HG03045 (cell line): ENCODE data around the gene ZSWIM7.
"Not testable (repeated sequence)": the region's sequence is repeated elsewhere in the genome, so short reads cannot be mapped to it uniquely, and the experiment has no call there.

Source experiments
- ATAC-seq: cut with Tn5 transposase; IDR thresholded peaks from one replicate; pipeline ENCODE4 v1.9.1; 2021; ENCODE audit warnings: mild to moderate bottlenecking, moderate library complexity; ENCODE audit not compliant: unreplicated experiment

ZSWIM7 gene

DNA sequence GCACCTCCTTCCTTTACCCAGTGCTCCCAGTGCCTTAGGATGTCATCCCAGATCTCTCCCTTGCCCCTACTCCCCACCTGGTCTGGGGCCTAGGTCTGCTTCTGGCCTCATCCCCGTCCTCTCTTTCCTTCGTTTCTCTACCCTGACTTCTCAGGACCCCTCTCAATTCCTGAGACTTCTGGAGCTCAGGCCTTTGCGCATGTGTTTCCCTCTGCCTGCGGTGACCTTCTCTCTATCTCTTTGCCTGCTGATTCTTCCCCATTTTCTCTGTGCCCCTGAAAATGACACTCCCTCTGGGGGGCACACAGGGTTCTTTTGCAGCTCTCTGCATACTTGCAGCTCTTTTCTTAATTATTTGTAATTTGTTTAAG, 41.0 kb downstream of the ZSWIM7 start:
- no peak for ATAC-seq

- no peak for ATAC-seq
These were observed 41.7 kb downstream of the ZSWIM7 start for GRCh38 chr17:15957608-15958307.

GRCh38 chr17:15957206-15957605, 42.3 kb downstream of the ZSWIM7 start:
- no peak for ATAC-seq

GRCh38 chr17:15955793-15956541, 43.5 kb downstream of the ZSWIM7 start:
- no peak for ATAC-seq

DNA sequence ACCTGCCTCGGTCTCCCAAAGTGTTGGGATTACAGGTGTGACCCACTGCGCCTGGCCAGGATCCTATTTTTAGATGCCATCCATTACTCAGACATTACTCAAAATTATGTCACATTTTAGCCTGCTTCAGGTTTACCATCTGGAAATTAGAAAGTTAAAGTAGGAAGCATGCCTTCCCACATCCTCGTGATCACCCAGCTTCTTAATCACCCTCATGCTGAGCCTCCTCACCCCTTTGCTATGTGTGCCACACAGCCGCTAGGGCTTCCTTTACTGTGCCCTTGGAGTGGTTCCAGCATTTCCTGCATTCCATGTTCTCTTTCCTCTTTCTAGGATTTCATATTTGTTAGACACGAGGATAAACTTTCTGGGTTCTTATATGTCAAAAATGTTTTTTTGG, 45.3 kb downstream of the ZSWIM7 start:
- no peak for ATAC-seq

DNA sequence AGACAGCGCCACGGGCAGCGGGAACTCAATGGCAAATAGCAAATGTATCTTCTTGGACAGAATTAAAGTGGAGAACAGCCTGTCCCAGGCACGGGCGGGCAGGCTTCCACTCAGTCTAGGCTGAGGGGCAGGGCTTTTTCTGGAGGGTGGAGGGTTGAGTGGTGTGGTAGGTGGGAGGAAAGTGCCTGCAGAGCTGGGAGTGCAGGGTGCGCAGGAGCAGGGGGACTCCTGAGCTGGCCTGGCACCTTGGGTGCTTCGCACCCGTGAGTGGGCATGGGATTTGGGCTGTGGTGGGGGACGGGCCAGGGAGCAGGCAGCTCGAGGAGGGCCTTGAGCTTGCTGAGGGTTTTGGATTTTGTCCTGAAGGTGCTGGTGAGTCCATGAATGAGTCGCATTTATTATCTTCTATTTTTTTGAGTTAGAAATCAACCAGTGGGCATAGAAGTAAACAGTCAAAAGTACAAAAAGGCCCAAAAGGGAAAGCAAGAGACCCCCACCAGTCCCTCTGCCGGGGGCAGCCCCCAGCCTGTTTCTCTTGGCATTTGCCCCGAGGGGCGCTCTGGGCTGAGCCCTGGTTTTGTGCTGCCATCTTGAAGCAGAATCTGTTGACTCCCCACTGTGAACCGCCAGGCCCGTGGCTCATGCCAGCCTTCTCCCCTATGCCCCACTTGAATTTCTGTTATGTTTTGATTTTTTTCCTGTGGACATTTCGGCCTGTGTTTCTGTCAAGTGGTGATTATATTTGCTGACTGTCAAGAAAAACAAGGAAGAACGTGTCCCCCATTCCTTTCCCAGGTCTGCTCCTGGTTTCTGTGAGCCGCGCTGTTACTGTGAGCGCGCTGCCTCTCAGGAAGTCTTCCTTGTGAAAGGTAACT, 46.4 kb downstream of the ZSWIM7 start:
- ATAC-seq: no peak

DNA sequence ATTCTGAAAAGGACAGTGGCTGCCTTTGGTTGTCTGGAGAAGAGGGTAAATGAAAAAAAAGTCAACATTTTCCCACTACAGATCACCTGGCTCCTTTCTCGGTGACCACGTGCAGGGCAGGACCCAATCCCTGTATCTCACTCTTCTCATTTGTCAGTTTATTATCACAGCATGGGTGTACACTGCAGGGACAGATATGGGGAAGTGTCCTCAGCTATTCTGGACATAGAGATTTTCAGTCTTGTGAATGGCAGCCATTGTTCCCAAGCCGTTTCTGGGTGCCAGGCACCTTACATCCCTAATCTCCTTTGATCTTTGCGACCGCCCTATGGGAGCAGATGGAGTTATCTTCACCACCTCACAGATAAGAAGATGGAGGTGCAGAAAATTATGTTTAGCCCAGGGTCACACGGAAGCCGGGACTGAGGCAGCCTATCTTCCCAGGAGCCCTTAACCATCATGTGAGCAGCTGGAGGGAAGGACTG, 47.4 kb downstream of the ZSWIM7 start:
- ATAC-seq: no peak

- no peak for ATAC-seq
These were observed 48.0 kb downstream of the ZSWIM7 start for GRCh38 chr17:15951368-15952047.

GRCh38 chr17:15947976-15948752, 51.3 kb downstream of the ZSWIM7 start:
- no peak for ATAC-seq

DNA sequence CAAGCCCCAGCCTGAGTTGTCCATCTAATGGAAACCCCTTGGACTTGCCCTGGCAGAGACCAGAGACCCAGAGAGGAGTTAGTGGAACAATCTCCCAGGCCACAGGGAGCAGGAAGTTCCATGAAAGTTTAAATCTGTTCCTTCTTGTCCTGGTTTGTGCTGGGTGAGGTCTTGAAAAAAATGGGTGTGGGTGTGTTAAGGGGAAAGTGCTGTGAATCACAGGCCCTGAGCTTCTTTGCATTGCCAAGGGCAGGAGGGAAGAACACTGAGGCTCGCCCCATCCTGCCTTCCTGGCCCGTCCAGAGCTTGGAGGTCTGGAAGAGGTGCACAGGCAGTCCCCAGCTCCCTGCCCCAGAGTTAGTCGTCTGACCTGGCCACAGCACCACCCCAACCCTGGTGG, 52.2 kb downstream of the ZSWIM7 start:
- no peak for ATAC-seq

GRCh38 chr17:15946611-15947120, 52.8 kb downstream of the ZSWIM7 start:
- no peak for ATAC-seq

DNA sequence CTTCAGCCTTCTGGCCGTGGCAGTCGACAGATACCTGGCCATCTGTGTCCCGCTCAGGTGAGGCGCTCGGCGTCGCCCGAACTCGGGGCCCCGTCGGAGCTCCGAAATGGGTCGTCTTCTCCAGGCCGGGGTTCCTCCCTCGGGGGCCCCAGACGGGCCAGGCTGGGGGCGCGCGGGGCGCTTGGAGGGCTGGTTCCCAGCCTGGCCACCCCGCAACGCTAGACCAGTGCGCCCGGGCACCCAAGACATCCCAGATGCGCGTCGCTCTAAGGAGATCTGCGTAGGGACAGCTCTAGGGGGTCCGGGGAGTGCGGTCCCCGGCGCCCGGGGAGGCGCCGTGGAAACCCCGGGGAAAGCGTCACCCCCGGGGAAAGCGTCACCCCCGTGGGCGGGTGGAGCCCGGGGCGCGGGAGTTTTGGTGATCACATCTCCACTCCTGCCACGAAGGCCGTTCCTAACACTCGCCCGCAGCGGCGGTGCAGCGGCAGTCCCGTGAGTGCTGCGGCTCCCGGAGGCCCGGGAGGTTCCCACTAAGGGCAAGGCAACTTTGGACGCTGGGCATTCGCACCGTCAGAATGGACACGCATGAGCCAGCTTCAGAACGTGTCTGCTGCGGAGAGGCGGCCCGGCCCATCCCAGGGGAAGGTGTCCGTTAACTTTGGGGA, 53.8 kb downstream of the ZSWIM7 start:
- ATAC-seq: no peak

GRCh38 chr17:15944759-15945526, 54.6 kb downstream of the ZSWIM7 start, which contains the start of gene ADORA2B:
Gene ADORA2B, plus strand, starts transcription at chr17:15945130. Its CDS starts 119 bp downstream, at chr17:15945249.
- no peak for ATAC-seq

- no peak for ATAC-seq
These were observed 55.3 kb downstream of the ZSWIM7 start for GRCh38 chr17:15943971-15944758.

DNA sequence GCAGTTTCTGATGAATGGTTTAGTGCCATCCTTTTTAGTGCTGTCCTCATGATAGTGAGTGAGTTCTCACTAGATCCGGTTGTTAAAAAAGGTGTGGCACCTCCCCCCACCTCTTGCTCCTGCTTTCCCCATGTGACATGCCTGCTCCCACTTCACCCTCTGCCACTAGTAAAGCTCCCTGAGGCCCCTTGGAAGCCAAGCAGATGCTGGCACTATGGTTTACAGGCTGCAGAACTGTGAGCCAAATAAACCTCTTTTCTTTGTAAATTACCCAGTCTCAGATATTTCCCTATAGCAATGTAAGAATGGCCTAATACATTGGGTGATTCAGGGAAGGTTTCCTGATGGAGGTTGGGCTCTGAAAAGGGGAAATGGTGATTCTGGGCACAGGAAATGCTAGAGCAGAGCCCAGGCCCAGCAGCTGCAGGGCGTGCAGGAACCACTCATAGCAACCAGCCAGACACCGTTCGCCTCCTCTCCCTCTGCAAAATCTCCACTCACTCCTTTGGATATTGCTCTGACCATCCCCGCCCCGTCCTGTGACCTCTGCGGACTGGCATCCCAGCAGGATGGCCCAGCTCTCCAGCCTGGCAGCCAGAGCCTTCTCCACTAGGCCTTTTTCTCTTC, 57.2 kb downstream of the ZSWIM7 start:
- no peak for ATAC-seq

DNA sequence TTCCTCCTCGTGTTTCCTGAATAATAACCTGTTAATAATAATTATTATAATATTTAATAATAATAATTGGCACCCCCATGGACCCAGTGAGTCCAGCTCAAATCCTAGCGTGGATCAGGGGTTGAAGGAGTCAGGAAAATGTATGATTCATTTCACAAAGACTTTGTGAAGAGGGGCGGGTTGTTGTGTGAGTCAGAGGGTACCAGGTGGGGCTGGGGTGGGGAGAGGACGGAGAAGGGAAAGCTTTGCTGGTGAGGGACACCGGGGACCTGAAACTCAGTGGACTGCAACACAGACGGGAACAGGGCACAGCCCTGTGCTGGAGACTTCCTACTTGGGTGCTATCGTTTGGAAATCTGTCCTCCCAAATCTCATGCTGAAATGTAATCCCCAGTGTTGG, 57.7 kb downstream of the ZSWIM7 start:
- no peak for ATAC-seq

- ATAC-seq: not testable (repeated sequence)
These were observed 63.0 kb downstream of the ZSWIM7 start for GRCh38 chr17:15936481-15936880.
